HFFc6 (cell line): ENCODE results near the gene KCNAB1. TPM values are rescaled to one million over a fixed set of nuclear protein-coding genes. Genes with fewer than 3 reads are reported as not detected.
A peak's percentile ranks its signal among the peaks of the same experiment; 100 is the strongest.

ENCODE experiments used
- DNase-seq: peaks from one replicate; pipeline ENCODE4 v3.0.0-alpha.2; 2018
- H3K27ac Mint-ChIP-seq: 2 replicates; pipeline ENCODE4 v1.8.0; 2020; ENCODE audit warnings: mild to moderate bottlenecking, mixed read lengths
- H3K27me3 Mint-ChIP-seq: 2 replicates; pipeline ENCODE4 v1.8.0; 2021; ENCODE audit warnings: mild to moderate bottlenecking, moderate library complexity, mixed read lengths; ENCODE audit not compliant: insufficient read depth
- H3K36me3 Mint-ChIP-seq: 2 replicates; pipeline ENCODE4 v1.8.0; 2021; ENCODE audit warnings: low read depth, mixed read lengths
- H3K4me1 Mint-ChIP-seq: 2 replicates; pipeline ENCODE4 v1.8.0; 2020; ENCODE audit warnings: low read depth, mixed read lengths
- H3K4me3 Mint-ChIP-seq: 2 replicates; pipeline ENCODE4 v1.8.0; 2020; ENCODE audit warnings: mild to moderate bottlenecking, moderate library complexity, mixed read lengths
- H3K9me3 Mint-ChIP-seq: 2 replicates; pipeline ENCODE4 v1.8.0; 2020; ENCODE audit warnings: mild to moderate bottlenecking, mixed read lengths
- CTCF ChIP-seq: fragments of 200-600 bp; sonication (generic); IDR thresholded peaks from 2 replicates; pipeline ENCODE4 v1.5.0; 2021; ENCODE audit warnings: antibody characterized with exemption, mild to moderate bottlenecking
- total RNA-seq, 6 experiments: library from RNA; stranded (reverse); fragmentation: NEBNext Ultra II Directional; extraction: Animal tissue kit (Norgen Biotek cat#: 25700); gene quantifications; 2 replicates in 1 of 6; 3 replicates in 5 of 6; pipeline ENCODE4 v1.2.3, GENCODE V29; 2021

KCNAB1 gene
- total RNA-seq, 6 experiments from 2014 or later, result not detected

- no peak for TF ChIP-seq CTCF
These were observed 433.5 kb downstream of the KCNAB1 start for GRCh38 chr3:156553705-156554356.

GRCh38 chr3:156554515-156554841 is 434.1 kb downstream of the KCNAB1 start:
- peak overlapping the region; percentile 95 for H3K4me3 Mint-ChIP-seq
- TF ChIP-seq CTCF, result no peak
- H3K36me3 Mint-ChIP-seq, result peaks cover 50% of the 10 kb centered on the region
- H3K9me3 Mint-ChIP-seq, result no peaks in the 10 kb centered on the region
- no peak for DNase-seq
- peak overlapping the region; percentile 97 for H3K27ac Mint-ChIP-seq
- H3K27me3 Mint-ChIP-seq, result no peaks in the 10 kb centered on the region; the same call in 1 of the 2 replicates
- H3K4me1 Mint-ChIP-seq, result peaks cover 58% of the 10 kb centered on the region

More at GRCh38 chr3:156553705-156554356, 433.5 kb downstream of the KCNAB1 start:
- H3K4me1 Mint-ChIP-seq, result peaks cover 65% of the 10 kb centered on the region
- H3K27me3 Mint-ChIP-seq, result no peaks in the 10 kb centered on the region; the same call in 1 of the 2 replicates
- DNase-seq, result peak; percentile 76
- peak overlapping the region; percentile 97 for H3K27ac Mint-ChIP-seq
- peaks cover 57% of the 10 kb centered on the region for H3K36me3 Mint-ChIP-seq
- H3K9me3 Mint-ChIP-seq, result no peaks in the 10 kb centered on the region
- peak overlapping the region; percentile 95 for H3K4me3 Mint-ChIP-seq

- peak within 1 kb of the TSS; percentile 95 for H3K4me3 Mint-ChIP-seq
These were observed 434.7 kb downstream of the KCNAB1 start, which contains the start of gene SSR3 for GRCh38 chr3:156554842-156555687. SSR3 (minus strand) TSS chr3:156555117; CDS start chr3:156555089, 28 bp downstream.

GRCh38 chr3:156558389-156558788 is 438.0 kb downstream of the KCNAB1 start:
- H3K27ac Mint-ChIP-seq, result no peak overlapping the region
- no peak overlapping the region for H3K4me3 Mint-ChIP-seq
- H3K36me3 Mint-ChIP-seq, result peaks cover 11% of the 10 kb centered on the region
- H3K4me1 Mint-ChIP-seq, result peaks cover 22% of the 10 kb centered on the region
- no peaks in the 10 kb centered on the region; the same call in 1 of the 2 replicates for H3K27me3 Mint-ChIP-seq
- no peak for DNase-seq
- no peak for TF ChIP-seq CTCF
- no peaks in the 10 kb centered on the region for H3K9me3 Mint-ChIP-seq

More at GRCh38 chr3:156554842-156555687, 434.7 kb downstream of the KCNAB1 start, which contains the start of gene SSR3:
- TF ChIP-seq CTCF, result peak; percentile 52
- no peaks in the 10 kb centered on the region for H3K9me3 Mint-ChIP-seq
- no peaks in the 10 kb centered on the region; the same call in 1 of the 2 replicates for H3K27me3 Mint-ChIP-seq
- H3K36me3 Mint-ChIP-seq, result peaks cover 44% of the 10 kb centered on the region
- peak within 1 kb of the TSS; percentile 97 for H3K27ac Mint-ChIP-seq
- H3K4me1 Mint-ChIP-seq, result peaks cover 52% of the 10 kb centered on the region
- peak; percentile 99 for DNase-seq

GRCh38 chr3:156559321-156559720 is 438.9 kb downstream of the KCNAB1 start:
- no peak overlapping the region for H3K4me3 Mint-ChIP-seq
- no peak for DNase-seq
- peaks cover 31% of the 10 kb centered on the region for H3K4me1 Mint-ChIP-seq
- no peak overlapping the region for H3K27ac Mint-ChIP-seq
- no peaks in the 10 kb centered on the region for H3K9me3 Mint-ChIP-seq
- no peak for TF ChIP-seq CTCF
- no peaks in the 10 kb centered on the region; the same call in 1 of the 2 replicates for H3K27me3 Mint-ChIP-seq
- peaks cover 2% of the 10 kb centered on the region for H3K36me3 Mint-ChIP-seq
